ENCODE results near the gene VAMP8.

VAMP8 gene

GRCh38 chr2:85588645-85589044, 11.3 kb downstream of the VAMP8 start:
- H3K9ac ChIP-seq (ENCODE audit: low read depth, low read length, poor library complexity, severe bottlenecking) = peak overlapping the region; percentile 71
- TF ChIP-seq EZH2phosphoT487 (IDR thresholded peaks at IDR 0.05; ENCODE audit: borderline replicate concordance) = no peak
- TF ChIP-seq, protein P1, sequence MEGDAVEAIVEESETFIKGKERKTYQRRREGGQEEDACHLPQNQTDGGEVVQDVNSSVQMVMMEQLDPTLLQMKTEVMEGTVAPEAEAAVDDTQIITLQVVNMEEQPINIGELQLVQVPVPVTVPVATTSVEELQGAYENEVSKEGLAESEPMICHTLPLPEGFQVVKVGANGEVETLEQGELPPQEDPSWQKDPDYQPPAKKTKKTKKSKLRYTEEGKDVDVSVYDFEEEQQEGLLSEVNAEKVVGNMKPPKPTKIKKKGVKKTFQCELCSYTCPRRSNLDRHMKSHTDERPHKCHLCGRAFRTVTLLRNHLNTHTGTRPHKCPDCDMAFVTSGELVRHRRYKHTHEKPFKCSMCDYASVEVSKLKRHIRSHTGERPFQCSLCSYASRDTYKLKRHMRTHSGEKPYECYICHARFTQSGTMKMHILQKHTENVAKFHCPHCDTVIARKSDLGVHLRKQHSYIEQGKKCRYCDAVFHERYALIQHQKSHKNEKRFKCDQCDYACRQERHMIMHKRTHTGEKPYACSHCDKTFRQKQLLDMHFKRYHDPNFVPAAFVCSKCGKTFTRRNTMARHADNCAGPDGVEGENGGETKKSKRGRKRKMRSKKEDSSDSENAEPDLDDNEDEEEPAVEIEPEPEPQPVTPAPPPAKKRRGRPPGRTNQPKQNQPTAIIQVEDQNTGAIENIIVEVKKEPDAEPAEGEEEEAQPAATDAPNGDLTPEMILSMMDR (conservative IDR thresholded peaks at IDR 0.05; ENCODE audit: low read length) = no peak
- H3K79me2 ChIP-seq (ENCODE audit: insufficient read depth, low read length) = peaks cover 43% of the 10 kb centered on the region
- peaks cover 65% of the 10 kb centered on the region for H3K4me1 ChIP-seq (ENCODE audit: insufficient read depth, low read length, poor library complexity, severe bottlenecking)
- peak overlapping the region; percentile 63 for H3K4me3 ChIP-seq (ENCODE audit: low read length, poor library complexity, severe bottlenecking)
- no peaks in the 10 kb centered on the region for H3K9me2 ChIP-seq (replicated peaks; ENCODE audit: low read depth, low read length)
- H3K4me2 ChIP-seq (ENCODE audit: low read depth, low read length, poor library complexity, severe bottlenecking) = peak overlapping the region; percentile 85
- no peak overlapping the region for H2AFZ ChIP-seq (ENCODE audit: low read length)
- no peaks in the 10 kb centered on the region for H3K9me3 ChIP-seq (ENCODE audit: insufficient read depth, low read depth, low read length)
- no peaks in the 10 kb centered on the region for H3K27me3 ChIP-seq (ENCODE audit: insufficient read depth, low read length, poor library complexity, severe bottlenecking)
- H3F3A ChIP-seq (ENCODE audit: low read depth) = 0 out of 2 replicates have a peak, but pooled peaks cover 12% of the 10 kb centered on the region
- H3K36me3 ChIP-seq (ENCODE audit: insufficient read depth, low read length) = no peaks in the 10 kb centered on the region
- no peaks in the 10 kb centered on the region for H4K20me1 ChIP-seq (ENCODE audit: insufficient read depth, low read length, poor library complexity, severe bottlenecking)

- TF ChIP-seq, protein P1 (conservative IDR thresholded peaks at IDR 0.05; ENCODE audit: low read length) = no peak
- no peak for TF ChIP-seq EZH2phosphoT487 (IDR thresholded peaks at IDR 0.05; ENCODE audit: borderline replicate concordance)
- peaks cover 60% of the 10 kb centered on the region for H3K4me1 ChIP-seq (ENCODE audit: insufficient read depth, low read length, poor library complexity, severe bottlenecking)
- H2AFZ ChIP-seq (ENCODE audit: low read length) = no peak overlapping the region
- no peaks in the 10 kb centered on the region for H3K27me3 ChIP-seq (ENCODE audit: insufficient read depth, low read length, poor library complexity, severe bottlenecking)
- peak overlapping the region; percentile 85 for H3K4me2 ChIP-seq (ENCODE audit: low read depth, low read length, poor library complexity, severe bottlenecking)
- H3K4me3 ChIP-seq (ENCODE audit: low read length, poor library complexity, severe bottlenecking) = peak overlapping the region; percentile 63
- 0 out of 2 replicates have a peak, but pooled peaks cover 12% of the 10 kb centered on the region for H3F3A ChIP-seq (ENCODE audit: low read depth)
- H4K20me1 ChIP-seq (ENCODE audit: insufficient read depth, low read length, poor library complexity, severe bottlenecking) = no peaks in the 10 kb centered on the region
- no peaks in the 10 kb centered on the region for H3K9me3 ChIP-seq (ENCODE audit: insufficient read depth, low read depth, low read length)
- peak overlapping the region; percentile 71 for H3K9ac ChIP-seq (ENCODE audit: low read depth, low read length, poor library complexity, severe bottlenecking)
- no peaks in the 10 kb centered on the region for H3K9me2 ChIP-seq (replicated peaks; ENCODE audit: low read depth, low read length)
- H3K36me3 ChIP-seq (ENCODE audit: insufficient read depth, low read length) = no peaks in the 10 kb centered on the region
- peaks cover 46% of the 10 kb centered on the region for H3K79me2 ChIP-seq (ENCODE audit: insufficient read depth, low read length)
These were observed 11.8 kb downstream of the VAMP8 start for GRCh38 chr2:85589181-85589580.

- Histone ChIP-seq H3K9ac (ENCODE audit: low read depth, low read length, poor library complexity, severe bottlenecking) (peak overlapping the region; percentile 71), H3K4me2 (ENCODE audit: low read depth, low read length, poor library complexity, severe bottlenecking) (peak overlapping the region; percentile 85), H4K20me1 (ENCODE audit: insufficient read depth, low read length, poor library complexity, severe bottlenecking) (no peaks in the 10 kb centered on the region), H3K36me3 (ENCODE audit: insufficient read depth, low read length) (no peaks in the 10 kb centered on the region), H3K27me3 (ENCODE audit: insufficient read depth, low read length, poor library complexity, severe bottlenecking) (no peaks in the 10 kb centered on the region), H3K4me1 (ENCODE audit: insufficient read depth, low read length, poor library complexity, severe bottlenecking) (peaks cover 61% of the 10 kb centered on the region), H3K79me2 (ENCODE audit: insufficient read depth, low read length) (peaks cover 48% of the 10 kb centered on the region), H2AFZ (ENCODE audit: low read length) (no peak overlapping the region), H3F3A (ENCODE audit: low read depth) (0 out of 2 replicates have a peak, but pooled peaks cover 12% of the 10 kb centered on the region), H3K4me3 (ENCODE audit: low read length, poor library complexity, severe bottlenecking) (peak overlapping the region; percentile 8), H3K9me3 (ENCODE audit: insufficient read depth, low read depth, low read length) (no peaks in the 10 kb centered on the region), H3K9me2 (replicated peaks; ENCODE audit: low read depth, low read length) (no peaks in the 10 kb centered on the region)
- TF ChIP-seq EZH2phosphoT487 (IDR thresholded peaks at IDR 0.05; ENCODE audit: borderline replicate concordance) = no peak
These were observed 12.8 kb downstream of the VAMP8 start for GRCh38 chr2:85589982-85590791.
